Left renal cortex interstitium (tissue), 4 donors: Measurements from ENCODE around the gene HBA2. TPM values are rescaled to one million over a fixed set of nuclear protein-coding genes. Genes with fewer than 3 reads are reported as not detected.
"Not testable (repeated sequence)": the region's sequence is repeated elsewhere in the genome, so short reads cannot be mapped to it uniquely, and the experiment has no call there.

Experiments used
- DNase-seq, 4 donors: peaks; one replicate each; pipeline ENCODE4 v3.0.0-alpha.2; 2013; ENCODE audit warnings: low read depth in 4 of 4, low spot score in 2 of 4, missing footprints in 1 of 4
- polyA plus RNA-seq, 4 donors: library from polyadenylated mRNA; unstranded; fragments of 120-200 nt; gene quantifications; one replicate each; pipeline ENCODE4 v1.2.1, GENCODE V29; 2013; ENCODE audit not compliant: insufficient read length in 4 of 4

Gene HBA2
- polyA plus RNA-seq, 4 donors: 776 to 1,213 (median 1,160) TPM

DNA sequence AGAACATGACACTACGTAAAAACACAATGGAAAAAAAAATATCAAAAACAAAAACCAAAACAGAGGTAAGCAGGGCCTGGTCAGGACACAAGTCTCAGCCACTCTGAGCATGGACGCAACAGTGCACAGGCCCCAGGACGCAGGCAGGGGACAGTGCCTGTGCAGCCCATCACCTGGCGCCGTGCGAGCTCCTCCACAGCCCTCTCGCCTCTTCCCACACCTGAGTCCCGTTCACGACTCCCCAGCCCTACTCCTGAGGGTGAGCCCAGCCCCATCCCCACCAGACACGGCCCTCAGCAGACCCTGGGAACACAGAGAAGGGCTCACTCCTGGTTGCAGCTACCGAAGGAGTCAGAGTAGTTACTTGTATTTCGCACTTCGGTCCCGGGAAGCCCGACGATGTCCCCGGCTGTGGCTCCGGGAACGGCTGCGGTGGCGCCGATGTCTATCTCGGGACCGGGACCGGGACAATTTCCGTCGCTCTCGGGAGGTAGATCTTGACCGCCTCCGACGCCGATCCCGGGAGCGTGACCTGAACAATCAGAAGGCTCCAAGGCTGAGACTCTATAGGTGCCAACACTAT, 17.0 kb downstream of the HBA2 start:
- DNase-seq: no peak

DNA sequence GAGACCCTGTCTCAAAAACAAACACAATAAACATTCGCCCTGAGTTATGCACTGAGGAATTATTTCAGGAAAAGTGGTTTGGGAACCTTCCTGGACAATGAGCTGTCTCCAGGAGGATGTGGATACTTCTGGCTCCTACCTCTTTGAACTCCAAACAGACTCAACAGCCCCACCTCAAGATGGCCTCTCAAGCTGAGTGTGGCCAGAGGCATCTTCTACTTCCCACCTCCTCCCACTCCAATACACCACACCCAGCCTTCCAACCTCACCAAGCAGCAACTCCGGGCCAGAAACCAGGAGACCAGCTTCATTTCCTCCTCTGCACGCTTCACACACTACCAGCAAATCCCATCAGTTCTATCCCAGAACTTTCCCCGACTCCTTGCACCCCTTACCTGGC, 19.2 kb downstream of the HBA2 start:
- DNase-seq: no peak

DNA sequence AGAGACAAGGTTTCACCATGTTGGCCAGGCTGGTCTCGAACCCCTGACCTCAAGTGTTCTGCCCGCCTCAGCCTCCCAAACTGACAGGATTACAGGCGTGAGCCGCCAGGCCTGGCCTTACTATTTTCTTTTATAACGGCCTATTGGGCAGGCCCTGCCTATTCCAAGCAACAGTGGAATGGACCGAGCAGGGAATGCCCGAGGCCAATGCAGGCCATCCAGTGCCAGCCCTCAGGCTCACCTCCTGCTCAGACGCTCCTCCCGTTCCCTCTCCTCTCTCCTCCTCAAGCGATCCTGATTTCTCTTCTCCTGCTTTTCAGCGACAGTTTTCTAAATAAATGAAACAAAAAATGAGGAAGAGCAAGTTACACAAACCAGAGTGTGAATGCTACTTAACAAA, 20.0 kb downstream of the HBA2 start:
- DNase-seq: no peak

GRCh38 chr16:193441-193840, 20.8 kb downstream of the HBA2 start:
- DNase-seq: no peak

DNA sequence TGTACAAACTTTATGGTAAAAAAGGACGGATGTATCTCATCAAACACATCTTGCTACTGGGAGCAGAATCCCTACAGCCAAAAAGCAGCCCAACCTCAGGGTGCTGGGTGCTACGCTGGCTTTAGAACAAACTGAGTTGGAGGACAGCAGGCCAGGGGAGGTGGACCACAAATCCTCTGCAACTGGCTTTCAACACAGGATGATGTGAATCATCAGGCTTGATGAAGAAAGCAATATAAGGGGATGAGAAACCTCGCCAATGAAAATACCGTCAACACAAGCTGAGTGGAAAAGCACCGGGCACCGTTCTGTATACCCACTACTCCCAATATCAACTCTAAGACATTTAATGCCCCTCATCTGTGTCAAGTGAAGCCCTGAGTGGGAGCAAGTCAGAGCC, 21.8 kb downstream of the HBA2 start:
- DNase-seq: no peak

DNA sequence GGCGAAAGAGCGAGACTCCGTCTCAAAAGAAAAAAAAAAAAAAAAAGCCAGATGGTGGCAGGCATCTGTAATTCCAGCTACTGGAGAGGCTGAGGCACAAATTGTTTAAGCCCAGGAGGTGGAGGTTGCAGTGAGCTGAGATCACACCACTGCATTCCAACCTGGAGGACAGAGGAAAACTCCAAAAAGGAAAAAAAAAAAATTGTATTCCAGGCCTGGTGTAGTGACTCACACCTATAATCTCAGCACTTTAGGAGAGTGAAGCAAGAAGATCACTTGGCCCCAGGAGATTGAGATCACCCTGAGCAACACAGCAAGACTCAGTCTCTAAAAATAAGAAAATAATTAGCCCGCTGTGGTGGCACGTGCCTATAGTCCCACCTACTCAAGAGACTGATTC, 27.7 kb downstream of the HBA2 start:
- DNase-seq: no peak

- DNase-seq: no peak
Measured at GRCh38 chr16:203246-203645, 30.6 kb downstream of the HBA2 start.

GRCh38 chr16:204046-204445, 31.4 kb downstream of the HBA2 start:
- not testable (repeated sequence) for DNase-seq

GRCh38 chr16:209359-209758, 36.7 kb downstream of the HBA2 start:
- DNase-seq: not testable (repeated sequence)

GRCh38 chr16:211631-212180, 39.0 kb downstream of the HBA2 start:
- DNase-seq: not testable (repeated sequence)

DNA sequence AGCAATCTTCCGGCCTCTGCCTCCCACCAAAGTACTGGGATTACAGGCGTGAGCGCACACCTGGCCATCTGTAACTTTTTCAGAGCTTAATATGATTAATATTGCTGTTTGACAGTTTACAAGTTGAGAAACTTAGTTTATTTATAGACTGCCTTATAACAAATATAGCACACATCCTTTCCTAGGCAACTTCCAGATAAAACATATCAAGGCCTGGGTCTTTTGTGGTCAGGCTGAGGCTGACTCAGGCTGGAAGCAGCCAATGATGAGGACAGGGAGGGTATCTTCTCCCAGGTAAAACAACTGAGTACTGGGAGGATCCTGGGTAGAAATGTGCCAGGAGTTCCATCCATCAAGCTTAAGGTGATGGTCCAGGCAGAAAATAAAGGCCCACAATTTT, 40.3 kb downstream of the HBA2 start:
- DNase-seq: no peak

- no peak for DNase-seq
Measured at GRCh38 chr16:220021-220420, 47.3 kb downstream of the HBA2 start.

Other genes with a start within 250 kb of the HBA2 start
- 10 to 100 TPM; 11.2 to 14.1 (median 12.1) TPM for gene POLR3K, start 119.3 kb upstream of the HBA2 start, polyA plus RNA-seq
- 10 to 100 TPM; 42.9 to 54.2 (median 45.5) TPM for gene SNRNP25, start 119.0 kb upstream of the HBA2 start, polyA plus RNA-seq
- gene RHBDF1, start 100.2 kb upstream of the HBA2 start, polyA plus RNA-seq: 10 to 100 TPM; 20.0 to 34.4 (median 26.5) TPM
- 10 to 100 TPM; 16.6 to 41.7 (median 29.5) TPM for gene MPG, start 94.7 kb upstream of the HBA2 start, polyA plus RNA-seq
- gene NPRL3, start 34.2 kb upstream of the HBA2 start, polyA plus RNA-seq: 10 to 100 TPM; 23.4 to 38.1 (median 30.0) TPM
- 1 to 10 TPM; 1.4 to 2.5 (median 2.0) TPM for gene HBZ, start 20.2 kb upstream of the HBA2 start, polyA plus RNA-seq
- 1 to 10 TPM; 1.8 to 7.0 (median 5.7) TPM for gene HBM, start 6.9 kb upstream of the HBA2 start, polyA plus RNA-seq
- gene HBA1, start 3.8 kb downstream of the HBA2 start, polyA plus RNA-seq: 100 to 1,000 TPM; 481 to 856 (median 780) TPM
- 1 to 10 TPM in 2 of 4 donors, under 1 TPM in 2; 0.77 to 1.2 (median 0.91) TPM for gene HBQ1, start 7.6 kb downstream of the HBA2 start, polyA plus RNA-seq
- 100 to 1,000 TPM in 3 of 4 donors, 10 to 100 TPM in 1; 98.9 to 185 (median 135) TPM for gene LUC7L, start 56.6 kb downstream of the HBA2 start, polyA plus RNA-seq
- gene FAM234A, start 61.9 kb downstream of the HBA2 start, polyA plus RNA-seq: 10 to 100 TPM; 63.7 to 91.2 (median 82.5) TPM
- 1 to 10 TPM in 3 of 4 donors, under 1 TPM in 1; 0.46 to 2.7 (median 1.8) TPM for gene RGS11, start 103.1 kb downstream of the HBA2 start, polyA plus RNA-seq
- 1 to 10 TPM; 2.0 to 6.0 (median 4.1) TPM for gene ARHGDIG, start 107.7 kb downstream of the HBA2 start, polyA plus RNA-seq
- 1 to 10 TPM in 2 of 4 donors, under 1 TPM in 2; 0.44 to 3.5 (median 1.7) TPM for gene PDIA2, start 110.3 kb downstream of the HBA2 start, polyA plus RNA-seq
- gene AXIN1, start 179.8 kb downstream of the HBA2 start, polyA plus RNA-seq: 10 to 100 TPM; 16.4 to 26.7 (median 23.2) TPM
- gene MRPL28, start 197.7 kb downstream of the HBA2 start, polyA plus RNA-seq: 10 to 100 TPM; 62.6 to 93.5 (median 80.6) TPM
- 10 to 100 TPM; 64.1 to 72.1 (median 69.3) TPM for gene PGAP6, start 209.1 kb downstream of the HBA2 start, polyA plus RNA-seq
- 100 to 1,000 TPM; 102 to 159 (median 136) TPM for gene NME4, start 224.3 kb downstream of the HBA2 start, polyA plus RNA-seq
- 10 to 100 TPM; 28.1 to 42.0 (median 31.9) TPM for gene DECR2, start 229.0 kb downstream of the HBA2 start, polyA plus RNA-seq